Tibial nerve (tissue), 4 donors: ENCODE results near the gene ACAD10. TPM values are rescaled to one million over a fixed set of nuclear protein-coding genes. Genes with fewer than 3 reads are reported as not detected.
"Not testable (repeated sequence)": the region's sequence is repeated elsewhere in the genome, so short reads cannot be mapped to it uniquely, and the experiment has no call there.

ENCODE experiments used
- DNase-seq, 2 donors: peaks; one replicate each; pipeline ENCODE4 v3.0.0-alpha.2; 2019; ENCODE audit warnings: low spot score in 2 of 2
- H3K27ac ChIP-seq, 4 donors: fragments of 200-600 bp; sonication (generic) in 3 of 4; one replicate each; pipeline ENCODE4 v1.5.1; 2017 to 2019; ENCODE audit warnings: mild to moderate bottlenecking in 1 of 4
- H3K27me3 ChIP-seq, 2 donors: fragments of 200-600 bp; sonication (generic) in 1 of 2; one replicate each; pipeline versions ENCODE4 v1.5.1 to v1.6.0; 2017 to 2019
- H3K36me3 ChIP-seq, 3 donors: fragments of 200-600 bp; sonication (generic); one replicate each; pipeline ENCODE4 v1.5.1; 2018 to 2019
- H3K4me1 ChIP-seq, 4 donors: fragments of 200-600 bp; sonication (generic) in 3 of 4; one replicate each; pipeline ENCODE4 v1.5.1; 2017 to 2019
- H3K4me3 ChIP-seq, 4 donors: fragments of 200-600 bp; sonication (generic) in 3 of 4; one replicate each; pipeline ENCODE4 v1.5.1; 2017 to 2019; ENCODE audit warnings: mild to moderate bottlenecking in 1 of 4, moderate library complexity in 1 of 4
- H3K9me3 ChIP-seq, 4 donors: fragments of 200-600 bp; sonication (generic) in 3 of 4; one replicate each; pipeline ENCODE4 v1.5.1; 2017 to 2019
- EP300 ChIP-seq, 2 donors: sonication (generic); formaldehyde crosslinking; IDR thresholded peaks; one replicate each; pipeline ENCODE4 v1.6.1; 2017; ENCODE audit warnings: antibody characterized with exemption in 2 of 2, mild to moderate bottlenecking in 1 of 2
- POLR2A ChIP-seq, 2 donors: fragments of 450-650 bp; IDR thresholded peaks; one replicate each; pipeline ENCODE4 v1.6.1; 2017; ENCODE audit warnings: antibody characterized with exemption in 2 of 2, mild to moderate bottlenecking in 2 of 2, moderate library complexity in 2 of 2
- WGBS, 2 donors: methylation state at CpG; one replicate each; pipeline ENCODE4 v1.1.5; 2018; 5-methylcytosine and 5-hydroxymethylcytosine counted together
- total RNA-seq, 4 donors: library from RNA; depleted of rRNA; stranded (reverse); fragments of >200 nt; gene quantifications; one replicate each; pipeline ENCODE4 v1.1.0, GENCODE V29; 2016
- TF ChIP-seq, protein P1 (sequence below), 5 experiments: fragments of 200-600 bp in 3 of 5; fragments of 450-650 bp in 2 of 5; sonication (generic) in 3 of 5; IDR thresholded peaks; one replicate each; pipeline ENCODE4 v1.5.1; 2016 to 2019; ENCODE audit warnings: antibody characterized with exemption in 5 of 5, mild to moderate bottlenecking in 3 of 5, moderate library complexity in 2 of 5

The ACAD10 gene
- total RNA-seq, 4 donors from 2014 or later, result 20.3 to 41.4 (median 21.4) TPM

- Histone ChIP-seq H3K27ac (no peak overlapping the region), H3K4me3 (no peak overlapping the region), H3K4me1 (no peaks in the 10 kb centered on the region), H3K9me3 (no peaks in the 10 kb centered on the region), H3K36me3 (peaks cover 0 to 99% (median 12%) of the 10 kb centered on the region in 3 donors), H3K27me3 (no peaks in the 10 kb centered on the region)
- TF ChIP-seq EP300 (IDR thresholded peaks at IDR 0.05) (no peak), POLR2A (IDR thresholded peaks at IDR 0.05) (no peak)
- TF ChIP-seq, protein P1, sequence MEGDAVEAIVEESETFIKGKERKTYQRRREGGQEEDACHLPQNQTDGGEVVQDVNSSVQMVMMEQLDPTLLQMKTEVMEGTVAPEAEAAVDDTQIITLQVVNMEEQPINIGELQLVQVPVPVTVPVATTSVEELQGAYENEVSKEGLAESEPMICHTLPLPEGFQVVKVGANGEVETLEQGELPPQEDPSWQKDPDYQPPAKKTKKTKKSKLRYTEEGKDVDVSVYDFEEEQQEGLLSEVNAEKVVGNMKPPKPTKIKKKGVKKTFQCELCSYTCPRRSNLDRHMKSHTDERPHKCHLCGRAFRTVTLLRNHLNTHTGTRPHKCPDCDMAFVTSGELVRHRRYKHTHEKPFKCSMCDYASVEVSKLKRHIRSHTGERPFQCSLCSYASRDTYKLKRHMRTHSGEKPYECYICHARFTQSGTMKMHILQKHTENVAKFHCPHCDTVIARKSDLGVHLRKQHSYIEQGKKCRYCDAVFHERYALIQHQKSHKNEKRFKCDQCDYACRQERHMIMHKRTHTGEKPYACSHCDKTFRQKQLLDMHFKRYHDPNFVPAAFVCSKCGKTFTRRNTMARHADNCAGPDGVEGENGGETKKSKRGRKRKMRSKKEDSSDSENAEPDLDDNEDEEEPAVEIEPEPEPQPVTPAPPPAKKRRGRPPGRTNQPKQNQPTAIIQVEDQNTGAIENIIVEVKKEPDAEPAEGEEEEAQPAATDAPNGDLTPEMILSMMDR (IDR thresholded peaks at IDR 0.05), result no peak
- 79% methylated on average over 2 of the region's 2 CpGs for WGBS, 2 donors
- DNase-seq, result no peak
Observed at GRCh38 chr12:111699962-111700361, 14.1 kb downstream of the ACAD10 start.

GRCh38 chr12:111705672-111706071 lies 19.8 kb downstream of the ACAD10 start:
- DNase-seq, result no peak
- peaks cover 0 to 98% (median 13%) of the 10 kb centered on the region in 3 donors for H3K36me3 ChIP-seq

DNA sequence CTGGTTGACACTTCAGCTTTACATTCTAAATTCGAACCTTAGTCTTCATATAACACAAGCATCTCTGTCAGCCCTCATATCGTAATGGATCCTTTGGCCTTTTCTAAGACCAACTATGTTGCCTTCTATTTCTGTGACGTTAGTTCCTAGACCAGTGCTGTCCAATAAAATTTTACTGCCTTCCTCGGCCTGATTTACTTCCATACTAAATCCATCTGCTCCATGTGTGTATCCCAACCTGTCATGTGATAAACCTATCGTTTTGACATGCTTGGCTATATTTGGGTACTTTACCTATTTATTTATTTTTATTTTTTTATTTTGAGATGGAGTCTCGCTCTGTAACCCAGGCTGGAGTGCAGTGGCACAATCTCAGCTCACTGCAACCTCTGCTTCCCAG lies 20.3 kb downstream of the ACAD10 start:
- DNase-seq, result no peak
- H3K36me3 ChIP-seq, result peaks cover 0 to 98% (median 16%) of the 10 kb centered on the region in 3 donors
- WGBS, 2 donors, result 77 to 81% methylated on average over 6 of the region's 6 CpGs

More at GRCh38 chr12:111705672-111706071, 19.8 kb downstream of the ACAD10 start:
- TF ChIP-seq EP300 (IDR thresholded peaks at IDR 0.05), result no peak
- TF ChIP-seq, protein P1 (IDR thresholded peaks at IDR 0.05), result no peak
- TF ChIP-seq POLR2A (IDR thresholded peaks at IDR 0.05), result no peak
- Histone ChIP-seq H3K4me3 (no peak overlapping the region), H3K27ac (no peak overlapping the region), H3K9me3 (no peaks in the 10 kb centered on the region), H3K4me1 (no peaks in the 10 kb centered on the region), H3K27me3 (no peaks in the 10 kb centered on the region)
- 85 to 86% methylated on average over 5 of the region's 5 CpGs for WGBS, 2 donors

GRCh38 chr12:111715279-111715678 lies 29.4 kb downstream of the ACAD10 start:
- no peaks in the 10 kb centered on the region for H3K27me3 ChIP-seq
- no peaks in the 10 kb centered on the region for H3K9me3 ChIP-seq
- peaks cover 5 to 97% (median 5%) of the 10 kb centered on the region in 3 donors for H3K36me3 ChIP-seq
- no peaks in the 10 kb centered on the region for H3K4me1 ChIP-seq
- H3K27ac ChIP-seq, result no peak overlapping the region
- TF ChIP-seq, protein P1 (IDR thresholded peaks at IDR 0.05), result no peak
- TF ChIP-seq POLR2A (IDR thresholded peaks at IDR 0.05) (no peak), EP300 (IDR thresholded peaks at IDR 0.05) (no peak)
- no peak for DNase-seq
- 72 to 91% methylated on average over 4 of the region's 4 CpGs for WGBS, 2 donors
- no peak overlapping the region for H3K4me3 ChIP-seq

More for the DNA sequence above, 20.3 kb downstream of the ACAD10 start:
- Histone ChIP-seq H3K4me3 (no peak overlapping the region), H3K27ac (no peak overlapping the region), H3K27me3 (no peaks in the 10 kb centered on the region), H3K9me3 (no peaks in the 10 kb centered on the region), H3K4me1 (no peaks in the 10 kb centered on the region)
- TF ChIP-seq, protein P1 (IDR thresholded peaks at IDR 0.05), result no peak

DNA sequence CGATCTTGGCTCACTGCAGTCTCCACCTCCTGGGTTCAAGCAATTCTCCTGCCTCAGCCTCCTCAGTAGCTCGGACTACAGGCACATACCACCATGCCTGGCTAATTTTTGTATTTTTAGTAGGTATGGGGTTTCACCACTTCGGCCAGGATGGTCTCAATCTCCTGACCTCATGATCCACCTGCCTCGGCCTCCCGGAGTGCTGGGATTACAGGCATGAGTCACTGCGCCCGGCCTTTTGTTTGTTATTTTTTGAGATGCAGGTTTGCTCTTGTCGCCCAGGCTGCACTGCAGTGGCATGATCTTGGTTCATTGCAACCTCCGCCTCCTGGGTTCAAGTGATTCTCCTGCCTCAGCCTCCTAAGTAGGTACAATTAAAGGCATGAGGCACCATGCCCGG lies 33.5 kb downstream of the ACAD10 start:
- H3K27me3 ChIP-seq, H3K4me3 ChIP-seq, DNase-seq, H3K9me3 ChIP-seq, H3K4me1 ChIP-seq, H3K27ac ChIP-seq: not testable (repeated sequence)
- WGBS, 2 donors, result 93% methylated on average over 10 of the region's 10 CpGs
- peaks cover 5 to 90% (median 7%) of the 10 kb centered on the region in 3 donors for H3K36me3 ChIP-seq

GRCh38 chr12:111720457-111720856 lies 34.6 kb downstream of the ACAD10 start:
- TF ChIP-seq, protein P1 (IDR thresholded peaks at IDR 0.05), result no peak
- TF ChIP-seq EP300 (IDR thresholded peaks at IDR 0.05) (no peak), POLR2A (IDR thresholded peaks at IDR 0.05) (no peak)
- 95 to 96% methylated on average over 6 of the region's 6 CpGs for WGBS, 2 donors
- Histone ChIP-seq H3K36me3 (peaks cover 0 to 90% (median 7%) of the 10 kb centered on the region in 3 donors), H3K27ac (no peak overlapping the region), H3K9me3 (no peaks in the 10 kb centered on the region), H3K4me1 (no peaks in the 10 kb centered on the region), H3K4me3 (no peak overlapping the region), H3K27me3 (no peaks in the 10 kb centered on the region)
- no peak for DNase-seq

GRCh38 chr12:111723646-111724360 lies 38.0 kb downstream of the ACAD10 start:
- 95 to 98% methylated on average over 23 to 31 of the region's 46 CpGs for WGBS, 2 donors
- not testable (repeated sequence) for H3K4me3 ChIP-seq, H3K9me3 ChIP-seq, DNase-seq, H3K4me1 ChIP-seq, H3K27me3 ChIP-seq, H3K27ac ChIP-seq
- H3K36me3 ChIP-seq, result peaks cover 4 to 91% (median 12%) of the 10 kb centered on the region in 3 donors
